AG08395 (cell line): ENCODE measurements around the gene TUBB8.
"Not testable (repeated sequence)": the region's sequence is repeated elsewhere in the genome, so short reads cannot be mapped to it uniquely, and the experiment has no call there.

ENCODE experiments used
- DNase-seq: peaks from one replicate; pipeline ENCODE4 v3.0.0; 2012; ENCODE audit warnings: mixed read lengths, low spot score

Gene TUBB8

GRCh38 chr10:47864-48263, 1.2 kb downstream of the TUBB8 start:
- DNase-seq, result not testable (repeated sequence)

DNA sequence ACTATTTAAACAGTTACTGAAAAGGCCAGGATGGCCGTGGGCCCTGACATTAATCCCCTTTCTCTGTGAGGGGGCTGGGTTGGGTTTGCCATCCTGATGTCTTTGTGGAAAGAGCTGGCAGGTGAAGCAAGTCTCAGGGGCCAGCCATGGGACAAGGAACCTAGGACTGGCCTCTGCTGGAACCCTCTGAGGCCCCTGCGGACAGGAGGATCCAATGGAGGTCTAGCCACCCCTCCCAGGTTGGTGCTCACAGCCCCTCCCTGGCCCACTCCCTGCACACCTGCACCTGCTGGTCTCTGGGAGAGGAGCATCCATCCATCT, 35.8 kb downstream of the TUBB8 start:
- not testable (repeated sequence) for DNase-seq

GRCh38 chr10:12444-13314, 36.4 kb downstream of the TUBB8 start:
- not testable (repeated sequence) for DNase-seq

- not testable (repeated sequence) for DNase-seq
Measured at GRCh38 chr10:11260-11659, 37.8 kb downstream of the TUBB8 start.

DNA sequence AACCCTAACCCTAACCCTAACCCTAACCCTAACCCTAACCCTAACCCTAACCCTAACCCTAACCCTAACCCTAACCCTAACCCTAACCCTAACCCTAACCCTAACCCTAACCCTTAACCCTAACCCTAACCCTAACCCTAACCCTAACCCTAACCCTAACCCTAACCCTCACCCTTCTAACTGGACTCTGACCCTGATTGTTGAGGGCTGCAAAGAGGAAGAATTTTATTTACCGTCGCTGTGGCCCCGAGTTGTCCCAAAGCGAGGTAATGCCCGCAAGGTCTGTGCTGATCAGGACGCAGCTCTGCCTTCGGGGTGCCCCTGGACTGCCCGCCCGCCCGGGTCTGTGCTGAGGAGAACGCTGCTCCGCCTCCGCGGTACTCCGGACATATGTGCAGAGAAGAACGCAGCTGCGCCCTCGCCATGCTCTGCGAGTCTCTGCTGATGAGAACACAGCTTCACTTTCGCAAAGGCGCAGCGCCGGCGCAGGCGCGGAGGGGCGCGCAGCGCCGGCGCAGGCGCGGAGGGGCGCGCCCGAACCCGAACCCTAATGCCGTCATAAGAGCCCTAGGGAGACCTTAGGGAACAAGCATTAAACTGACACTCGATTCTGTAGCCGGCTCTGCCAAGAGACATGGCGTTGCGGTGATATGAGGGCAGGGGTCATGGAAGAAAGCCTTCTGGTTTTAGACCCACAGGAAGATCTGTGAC, 38.7 kb downstream of the TUBB8 start:
- not testable (repeated sequence) for DNase-seq
